HG03045 (cell line): ENCODE results near the gene WDR55.
"Not testable (repeated sequence)": the region's sequence is repeated elsewhere in the genome, so short reads cannot be mapped to it uniquely, and the experiment has no call there.

Experiments used
- ATAC-seq: cut with Tn5 transposase; IDR thresholded peaks from one replicate; pipeline ENCODE4 v1.9.1; 2021; ENCODE audit warnings: mild to moderate bottlenecking, moderate library complexity; ENCODE audit not compliant: unreplicated experiment

WDR55 gene

GRCh38 chr5:140647042-140647419 is 17.7 kb upstream of the WDR55 start:
- ATAC-seq, result peak; percentile 41

- no peak for ATAC-seq
Observed at GRCh38 chr5:140658870-140659269, 5.8 kb upstream of the WDR55 start.

GRCh38 chr5:140660371-140660770 is 4.3 kb upstream of the WDR55 start:
- ATAC-seq, result not testable (repeated sequence)

GRCh38 chr5:140664030-140664358 is 710 bp upstream of the WDR55 start:
- no peak for ATAC-seq

- not testable (repeated sequence) for ATAC-seq
Observed at GRCh38 chr5:140671035-140671434, 6.3 kb downstream of the WDR55 start.

- ATAC-seq, result no peak
Observed at GRCh38 chr5:140671472-140672125, 6.9 kb downstream of the WDR55 start.

- ATAC-seq, result no peak
Observed at GRCh38 chr5:140672455-140673186, 7.9 kb downstream of the WDR55 start.

GRCh38 chr5:140673187-140673976 is 8.7 kb downstream of the WDR55 start, which contains the start of gene DND1:
Gene DND1, minus strand, starts transcription at chr5:140673576. Its CDS starts 34 bp downstream, at chr5:140673542.
- no peak for ATAC-seq

GRCh38 chr5:140674211-140674610 is 9.5 kb downstream of the WDR55 start:
- ATAC-seq, result no peak

GRCh38 chr5:140674629-140675028 is 9.9 kb downstream of the WDR55 start:
- ATAC-seq, result no peak

GRCh38 chr5:140677947-140678346 is 13.2 kb downstream of the WDR55 start:
- peak; percentile 65 for ATAC-seq

- ATAC-seq, result no peak
Observed at GRCh38 chr5:140678993-140679392, 14.3 kb downstream of the WDR55 start.

- ATAC-seq, result peak; percentile 2
Observed at GRCh38 chr5:140690376-140690932, 25.8 kb downstream of the WDR55 start.

- peak; percentile 97 for ATAC-seq
Observed at GRCh38 chr5:140690941-140691924, 26.5 kb downstream of the WDR55 start, which contains the start of the genes HARS1 and HARS2. Gene HARS1, minus strand, starts transcription at chr5:140691370. Its CDS starts 66 bp downstream, at chr5:140691304. Gene HARS2, plus strand, starts transcription at chr5:140691455. Its CDS starts 194 bp downstream, at chr5:140691649.

GRCh38 chr5:140694276-140694675 is 29.6 kb downstream of the WDR55 start:
- ATAC-seq, result no peak

GRCh38 chr5:140696891-140697492 is 32.3 kb downstream of the WDR55 start:
- ATAC-seq, result no peak

GRCh38 chr5:140700177-140701144 is 35.8 kb downstream of the WDR55 start, which contains the start of gene ZMAT2:
Gene ZMAT2, plus strand, starts transcription at chr5:140700447. Its CDS starts 14 bp downstream, at chr5:140700461.
- ATAC-seq, result peak; percentile 91

- ATAC-seq, result no peak
Observed at GRCh38 chr5:140707812-140708211, 43.1 kb downstream of the WDR55 start.
